H1 (cell line): ENCODE data around the gene PTDSS2.

ENCODE experiments used
- CHD1 ChIP-seq: IDR thresholded peaks from 2 replicates; pipeline ENCODE4 v1.6.1; 2012; ENCODE audit warnings: low read depth, low read length, improper control_type of control experiment
- CTCF ChIP-seq, 3 experiments: IDR thresholded peaks; 1 replicate in 2 of 3; 2 replicates in 1 of 3; pipeline versions ENCODE4 v1.5.1 to v1.6.1; 2011; ENCODE audit warnings: low read length in 3 of 3, mild to moderate bottlenecking in 3 of 3, inconsistent platforms in 2 of 3, low read depth in 1 of 3, moderate library complexity in 1 of 3; ENCODE audit not compliant: insufficient read depth in 1 of 3; ENCODE audit errors: control extremely low read depth in 1 of 3
- POLR2A ChIP-seq, 2 experiments: IDR thresholded peaks; 1 replicate in 1 of 2; 2 replicates in 1 of 2; pipeline ENCODE4 v1.6.1; 2011; ENCODE audit warnings: low read depth in 2 of 2, low read length in 2 of 2, mild to moderate bottlenecking in 2 of 2; ENCODE audit errors: control extremely low read depth in 1 of 2

- TF ChIP-seq CTCF (IDR thresholded peaks at IDR 0.05; ENCODE audit: control extremely low read depth in 1 of 3, insufficient read depth in 1 of 3, low read depth in 1 of 3, low read length in 3 of 3) (no peak), POLR2A (IDR thresholded peaks at IDR 0.05; ENCODE audit: control extremely low read depth in 1 of 2, low read depth in 2 of 2, low read length in 2 of 2) (no peak), CHD1 (no peak)
Observed at GRCh38 chr11:475941-476340, 25.9 kb downstream of the PTDSS2 start.
